ENCODE results near the gene MYO15B. TPM values are rescaled to one million over a fixed set of nuclear protein-coding genes. Genes with fewer than 3 reads are reported as not detected.
A peak's percentile ranks its signal among the peaks of the same experiment; 100 is the strongest.

The MYO15B gene
- total and polyA plus RNA-seq, 2 of the 13 experiments (the other 11 are each of a cell fraction or from before 2014, with no cell fraction given), result 2.8 to 8.1 TPM

DNA sequence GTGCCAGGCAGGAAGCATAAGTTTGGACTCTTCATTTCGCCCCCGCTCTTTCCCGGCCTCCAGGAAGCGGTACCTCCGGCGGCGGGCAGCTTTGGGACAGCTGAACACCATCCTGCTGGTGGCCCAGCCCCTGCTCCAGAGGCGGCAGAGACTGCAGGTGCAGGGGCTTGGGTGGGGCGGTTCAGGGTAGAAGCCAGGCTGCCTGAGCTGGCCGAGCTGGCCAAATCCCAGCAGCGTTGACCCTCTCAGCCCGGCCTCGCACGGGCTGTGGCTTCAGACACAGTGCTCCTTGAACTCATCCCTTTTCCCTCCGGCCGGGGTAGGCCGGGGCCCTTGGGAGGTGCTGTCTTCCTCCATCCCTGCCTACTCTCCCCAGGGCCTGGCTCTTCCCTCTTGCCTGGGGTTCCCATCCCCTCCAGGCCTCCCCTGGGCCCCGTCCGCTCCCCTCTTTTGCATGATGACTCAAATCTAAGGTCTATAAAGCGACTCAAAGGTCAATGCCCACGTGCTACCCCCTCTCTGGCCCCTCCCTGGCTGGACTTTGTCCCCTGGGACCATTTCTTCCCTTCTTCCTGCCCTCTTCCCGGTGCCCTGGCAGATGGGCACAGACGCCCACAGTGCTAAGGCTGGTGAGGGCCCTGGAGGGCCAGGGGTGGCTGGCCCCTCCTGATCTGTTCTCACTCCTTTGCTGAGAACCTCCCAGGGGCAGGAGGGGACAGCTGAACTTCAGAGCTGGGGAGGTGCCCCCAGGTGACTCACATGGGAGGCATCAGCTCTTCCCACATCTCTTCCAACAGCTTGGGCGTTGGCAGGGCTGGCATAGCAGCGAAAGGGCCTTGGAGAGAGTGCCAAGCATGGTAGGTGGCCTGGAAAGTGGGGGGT is 22.7 kb downstream of the MYO15B start (continued):
- TF ChIP-seq, protein P1, sequence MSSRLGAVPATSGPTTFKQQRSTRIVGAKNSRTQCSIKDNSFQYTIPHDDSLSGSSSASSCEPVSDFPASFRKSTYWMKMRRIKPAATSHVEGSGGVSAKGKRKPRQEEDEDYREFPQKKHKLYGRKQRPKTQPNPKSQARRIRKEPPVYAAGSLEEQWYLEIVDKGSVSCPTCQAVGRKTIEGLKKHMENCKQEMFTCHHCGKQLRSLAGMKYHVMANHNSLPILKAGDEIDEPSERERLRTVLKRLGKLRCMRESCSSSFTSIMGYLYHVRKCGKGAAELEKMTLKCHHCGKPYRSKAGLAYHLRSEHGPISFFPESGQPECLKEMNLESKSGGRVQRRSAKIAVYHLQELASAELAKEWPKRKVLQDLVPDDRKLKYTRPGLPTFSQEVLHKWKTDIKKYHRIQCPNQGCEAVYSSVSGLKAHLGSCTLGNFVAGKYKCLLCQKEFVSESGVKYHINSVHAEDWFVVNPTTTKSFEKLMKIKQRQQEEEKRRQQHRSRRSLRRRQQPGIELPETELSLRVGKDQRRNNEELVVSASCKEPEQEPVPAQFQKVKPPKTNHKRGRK (CRISPR knock-in tag; IDR thresholded peaks at IDR 0.05), result no peak
- TF ChIP-seq TGIF2 (CRISPR knock-in tag; IDR thresholded peaks at IDR 0.05), result no peak
- TF ChIP-seq PRPF4 (IDR thresholded peaks at IDR 0.05; ENCODE audit: low read depth, low read length, poor library complexity, severe bottlenecking), result no peak
- TF ChIP-seq SCMH1 (CRISPR knock-in tag; IDR thresholded peaks at IDR 0.05; ENCODE audit: borderline replicate concordance), result no peak
- no peak for TF ChIP-seq ZNF496 (CRISPR knock-in tag; IDR thresholded peaks at IDR 0.05; ENCODE audit: insufficient replicate concordance)
- 0 out of 2 replicates have a peak, but pooled peaks have one; percentile 23 for TF ChIP-seq SNAI1 (CRISPR knock-in tag; IDR thresholded peaks at IDR 0.05; ENCODE audit: borderline replicate concordance)
- 0 out of 2 replicates have a peak, but pooled peaks have one; percentile 19 for TF ChIP-seq KDM5B (CRISPR knock-in tag; IDR thresholded peaks at IDR 0.05; ENCODE audit: borderline replicate concordance)
- no peak for TF ChIP-seq RELA (CRISPR knock-in tag; IDR thresholded peaks at IDR 0.05)
- TF ChIP-seq ZKSCAN5 (CRISPR knock-in tag; IDR thresholded peaks at IDR 0.05), result no peak
- TF ChIP-seq ZMYM3 (CRISPR knock-in tag; IDR thresholded peaks at IDR 0.05), result no peak; the same call in 1 of the 2 replicates
- TF ChIP-seq ZNF766 (CRISPR knock-in tag; IDR thresholded peaks at IDR 0.05; ENCODE audit: borderline replicate concordance), result no peak
- TF ChIP-seq KLF13 (CRISPR knock-in tag; IDR thresholded peaks at IDR 0.05), result no peak
- no peak for TF ChIP-seq ZNF33A (CRISPR knock-in tag; IDR thresholded peaks at IDR 0.05; ENCODE audit: borderline replicate concordance)
- TF ChIP-seq, protein P2, sequence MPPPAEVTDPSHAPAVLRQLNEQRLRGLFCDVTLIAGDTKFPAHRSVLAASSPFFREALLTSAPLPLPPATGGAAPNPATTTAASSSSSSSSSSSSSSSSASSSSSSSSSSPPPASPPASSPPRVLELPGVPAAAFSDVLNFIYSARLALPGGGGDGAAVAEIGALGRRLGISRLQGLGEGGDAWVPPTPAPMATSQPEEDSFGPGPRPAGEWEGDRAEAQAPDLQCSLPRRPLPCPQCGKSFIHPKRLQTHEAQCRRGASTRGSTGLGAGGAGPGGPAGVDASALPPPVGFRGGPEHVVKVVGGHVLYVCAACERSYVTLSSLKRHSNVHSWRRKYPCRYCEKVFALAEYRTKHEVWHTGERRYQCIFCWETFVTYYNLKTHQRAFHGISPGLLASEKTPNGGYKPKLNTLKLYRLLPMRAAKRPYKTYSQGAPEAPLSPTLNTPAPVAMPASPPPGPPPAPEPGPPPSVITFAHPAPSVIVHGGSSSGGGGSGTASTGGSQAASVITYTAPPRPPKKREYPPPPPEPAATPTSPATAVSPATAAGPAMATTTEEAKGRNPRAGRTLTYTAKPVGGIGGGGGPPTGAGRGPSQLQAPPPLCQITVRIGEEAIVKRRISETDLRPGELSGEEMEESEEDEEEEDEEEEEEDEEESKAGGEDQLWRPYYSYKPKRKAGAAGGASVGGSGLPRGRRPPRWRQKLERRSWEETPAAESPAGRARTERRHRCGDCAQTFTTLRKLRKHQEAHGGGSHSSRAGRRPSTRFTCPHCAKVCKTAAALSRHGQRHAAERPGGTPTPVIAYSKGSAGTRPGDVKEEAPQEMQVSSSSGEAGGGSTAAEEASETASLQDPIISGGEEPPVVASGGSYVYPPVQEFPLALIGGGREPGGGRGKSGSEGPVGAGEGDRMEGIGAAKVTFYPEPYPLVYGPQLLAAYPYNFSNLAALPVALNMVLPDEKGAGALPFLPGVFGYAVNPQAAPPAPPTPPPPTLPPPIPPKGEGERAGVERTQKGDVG (CRISPR knock-in tag; IDR thresholded peaks at IDR 0.05; ENCODE audit: borderline replicate concordance), result no peak
- TF ChIP-seq, protein P3, sequence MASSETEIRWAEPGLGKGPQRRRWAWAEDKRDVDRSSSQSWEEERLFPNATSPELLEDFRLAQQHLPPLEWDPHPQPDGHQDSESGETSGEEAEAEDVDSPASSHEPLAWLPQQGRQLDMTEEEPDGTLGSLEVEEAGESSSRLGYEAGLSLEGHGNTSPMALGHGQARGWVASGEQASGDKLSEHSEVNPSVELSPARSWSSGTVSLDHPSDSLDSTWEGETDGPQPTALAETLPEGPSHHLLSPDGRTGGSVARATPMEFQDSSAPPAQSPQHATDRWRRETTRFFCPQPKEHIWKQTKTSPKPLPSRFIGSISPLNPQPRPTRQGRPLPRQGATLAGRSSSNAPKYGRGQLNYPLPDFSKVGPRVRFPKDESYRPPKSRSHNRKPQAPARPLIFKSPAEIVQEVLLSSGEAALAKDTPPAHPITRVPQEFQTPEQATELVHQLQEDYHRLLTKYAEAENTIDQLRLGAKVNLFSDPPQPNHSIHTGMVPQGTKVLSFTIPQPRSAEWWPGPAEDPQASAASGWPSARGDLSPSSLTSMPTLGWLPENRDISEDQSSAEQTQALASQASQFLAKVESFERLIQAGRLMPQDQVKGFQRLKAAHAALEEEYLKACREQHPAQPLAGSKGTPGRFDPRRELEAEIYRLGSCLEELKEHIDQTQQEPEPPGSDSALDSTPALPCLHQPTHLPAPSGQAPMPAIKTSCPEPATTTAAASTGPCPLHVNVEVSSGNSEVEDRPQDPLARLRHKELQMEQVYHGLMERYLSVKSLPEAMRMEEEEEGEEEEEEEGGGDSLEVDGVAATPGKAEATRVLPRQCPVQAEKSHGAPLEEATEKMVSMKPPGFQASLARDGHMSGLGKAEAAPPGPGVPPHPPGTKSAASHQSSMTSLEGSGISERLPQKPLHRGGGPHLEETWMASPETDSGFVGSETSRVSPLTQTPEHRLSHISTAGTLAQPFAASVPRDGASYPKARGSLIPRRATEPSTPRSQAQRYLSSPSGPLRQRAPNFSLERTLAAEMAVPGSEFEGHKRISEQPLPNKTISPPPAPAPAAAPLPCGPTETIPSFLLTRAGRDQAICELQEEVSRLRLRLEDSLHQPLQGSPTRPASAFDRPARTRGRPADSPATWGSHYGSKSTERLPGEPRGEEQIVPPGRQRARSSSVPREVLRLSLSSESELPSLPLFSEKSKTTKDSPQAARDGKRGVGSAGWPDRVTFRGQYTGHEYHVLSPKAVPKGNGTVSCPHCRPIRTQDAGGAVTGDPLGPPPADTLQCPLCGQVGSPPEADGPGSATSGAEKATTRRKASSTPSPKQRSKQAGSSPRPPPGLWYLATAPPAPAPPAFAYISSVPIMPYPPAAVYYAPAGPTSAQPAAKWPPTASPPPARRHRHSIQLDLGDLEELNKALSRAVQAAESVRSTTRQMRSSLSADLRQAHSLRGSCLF (CRISPR knock-in tag; IDR thresholded peaks at IDR 0.05; ENCODE audit: borderline replicate concordance), result no peak
- no peak for TF ChIP-seq POLR2AphosphoS2 (IDR thresholded peaks at IDR 0.05; ENCODE audit: low read depth, low read length)
- TF ChIP-seq RFX5 (IDR thresholded peaks at IDR 0.05; ENCODE audit: low read depth, low read length), result no peak
- peak; percentile 13; the same call in 1 of the 2 replicates for TF ChIP-seq SIN3A (IDR thresholded peaks at IDR 0.05; ENCODE audit: borderline replicate concordance, low read depth, low read length)

Data from HepG2 (cell line).